Measurements from ENCODE around the gene CTCFL. TPM values are rescaled to one million over a fixed set of nuclear protein-coding genes. Genes with fewer than 3 reads are reported as not detected.

CTCFL gene
- total and polyA plus RNA-seq, 2 of the 13 experiments (the other 11 are each of a cell fraction or from before 2014, with no cell fraction given), result 0.04 TPM; not detected in 1

GRCh38 chr20:57539889-57540288, 14.9 kb upstream of the CTCFL start (continued):
- TF ChIP-seq ZBTB26 (CRISPR knock-in tag; IDR thresholded peaks at IDR 0.05; ENCODE audit: borderline replicate concordance) (peak; percentile 64; the same call in 1 of the 2 replicates), ZNF567 (CRISPR knock-in tag; IDR thresholded peaks at IDR 0.05; ENCODE audit: borderline replicate concordance) (no peak), ZMAT5 (CRISPR knock-in tag; IDR thresholded peaks at IDR 0.05; ENCODE audit: borderline replicate concordance, low read depth) (no peak), BCL3 (CRISPR knock-in tag; IDR thresholded peaks at IDR 0.05) (no peak; the same call in 1 of the 2 replicates), TP53 (CRISPR knock-in tag; conservative IDR thresholded peaks at IDR 0.05) (no peak), ZNF317 (CRISPR knock-in tag; IDR thresholded peaks at IDR 0.05) (0 out of 2 replicates have a peak, but pooled peaks have one; percentile 57), KDM5A (IDR thresholded peaks at IDR 0.05; ENCODE audit: borderline replicate concordance, low read length) (no peak), DNMT3B (CRISPR knock-in tag; conservative IDR thresholded peaks at IDR 0.05) (peak; percentile 78; the same call in 1 of the 2 replicates), ZNF740 (CRISPR knock-in tag; IDR thresholded peaks at IDR 0.05) (no peak), ZBTB3 (CRISPR knock-in tag; IDR thresholded peaks at IDR 0.05; ENCODE audit: borderline replicate concordance, low read depth) (no peak), GATAD1 (CRISPR knock-in tag; IDR thresholded peaks at IDR 0.05) (no peak), CHCHD3 (CRISPR knock-in tag; IDR thresholded peaks at IDR 0.05) (0 out of 2 replicates have a peak, but pooled peaks have one; percentile 52), PRDM15 (CRISPR knock-in tag; IDR thresholded peaks at IDR 0.05) (no peak), KDM2A (CRISPR knock-in tag; IDR thresholded peaks at IDR 0.05; ENCODE audit: borderline replicate concordance, low read depth) (no peak), SNAPC2 (CRISPR knock-in tag; IDR thresholded peaks at IDR 0.05) (no peak), ZNF564 (CRISPR knock-in tag; IDR thresholded peaks at IDR 0.05) (no peak), ZFP41 (CRISPR knock-in tag; IDR thresholded peaks at IDR 0.05; ENCODE audit: borderline replicate concordance) (no peak), PHF21A (CRISPR knock-in tag; IDR thresholded peaks at IDR 0.05) (no peak), KLF15 (CRISPR knock-in tag; IDR thresholded peaks at IDR 0.05; ENCODE audit: borderline replicate concordance) (no peak), ZNF496 (CRISPR knock-in tag; IDR thresholded peaks at IDR 0.05; ENCODE audit: insufficient replicate concordance) (no peak), ZNF816 (CRISPR knock-in tag; IDR thresholded peaks at IDR 0.05; ENCODE audit: borderline replicate concordance) (peak; percentile 93), ZSCAN21 (CRISPR knock-in tag; IDR thresholded peaks at IDR 0.05; ENCODE audit: borderline replicate concordance) (no peak), ZNF205 (CRISPR knock-in tag; IDR thresholded peaks at IDR 0.05) (no peak), ZFP36 (IDR thresholded peaks at IDR 0.05; ENCODE audit: borderline replicate concordance, low read depth, low read length, partially characterized antibody) (no peak)
